Panc1 (cell line): ENCODE data around the gene ZFYVE27. TPM values are rescaled to one million over a fixed set of nuclear protein-coding genes. Genes with fewer than 3 reads are reported as not detected.

Experiments
- ATAC-seq: fragments of 200-7000 bp; cut with Tn5 transposase; 2 replicates; pipeline ENCODE4 v1.9.1; 2020; ENCODE audit warnings: mild to moderate bottlenecking, moderate library complexity
- BruUV-seq: library from RNA; stranded (reverse); fragments of 400-500 nt; replicated peaks from 2 replicates; lab custom pipeline; 2021; lab: Mats Ljungman, UMichigan
- CTCF ChIA-PET: fragments of 300-600 bp; sonication (Branson Sonifier 250); formaldehyde crosslinking; loops from one replicate; lab custom pipeline; 2022; ENCODE audit warnings: antibody characterized with exemption; lab: Charles Lee
- POLR2A ChIA-PET: fragments of 300-600 bp; sonication (Branson Sonifier 250); formaldehyde crosslinking; loops from one replicate; lab custom pipeline; 2022; ENCODE audit warnings: antibody characterized with exemption; lab: Charles Lee
- DNase-seq: peaks from one replicate; pipeline ENCODE4 v3.0.0-alpha.2; 2010; ENCODE audit warnings: low read depth, low spot score
- H3K27ac ChIP-seq: 2 replicates; pipeline ENCODE4 v1.5.1; 2011; ENCODE audit warnings: mild to moderate bottlenecking, low read length, inconsistent platforms
- H3K27me3 ChIP-seq: fragments of 200-500 bp; sonication (Bioruptor generic); 2 replicates; pipeline ENCODE4 v1.6.0; 2014; ENCODE audit warnings: low read length, inconsistent platforms; ENCODE audit not compliant: control insufficient read depth, insufficient read depth
- H3K36me3 ChIP-seq: fragments of 200-500 bp; sonication (Bioruptor generic); 2 replicates; pipeline ENCODE4 v1.5.1; 2014; ENCODE audit warnings: inconsistent platforms, mild to moderate bottlenecking, low read length, moderate library complexity; ENCODE audit not compliant: control insufficient read depth, insufficient read depth
- H3K4me1 ChIP-seq: 2 replicates; pipeline ENCODE4 v1.5.1; 2011; ENCODE audit warnings: inconsistent platforms, mild to moderate bottlenecking, low read length, moderate library complexity; ENCODE audit not compliant: control insufficient read depth, insufficient read depth
- H3K4me3 ChIP-seq, 2 experiments: 2 replicates each; pipeline ENCODE4 v1.5.1; 2011 to 2012; ENCODE audit warnings: low read depth in 2 of 2, low read length in 2 of 2, mild to moderate bottlenecking in 2 of 2, inconsistent platforms in 1 of 2, moderate library complexity in 1 of 2
- H3K9me3 ChIP-seq: fragments of 200-500 bp; sonication (Bioruptor generic); 2 replicates; pipeline ENCODE4 v1.5.1; 2014; ENCODE audit warnings: low read depth, mild to moderate bottlenecking, inconsistent platforms, low read length, moderate library complexity; ENCODE audit not compliant: control insufficient read depth, insufficient read depth
- CTCF ChIP-seq: fragments of 450-650 bp; IDR thresholded peaks from 2 replicates; pipeline ENCODE4 v1.5.1; 2017; ENCODE audit warnings: mild to moderate bottlenecking
- POLR2AphosphoS5 ChIP-seq: IDR thresholded peaks from 2 replicates; pipeline ENCODE4 v1.6.1; 2012; ENCODE audit warnings: mild to moderate bottlenecking, low read depth, low read length, moderate library complexity
- REST ChIP-seq, 2 experiments: IDR thresholded peaks; 2 replicates each; pipeline ENCODE4 v1.6.1; 2011 to 2012; ENCODE audit warnings: low read depth in 2 of 2, control low read depth in 1 of 2, low read length in 1 of 2, mild to moderate bottlenecking in 1 of 2, moderate library complexity in 1 of 2; ENCODE audit not compliant: insufficient read depth in 1 of 2
- SIN3A ChIP-seq: IDR thresholded peaks from 2 replicates; pipeline ENCODE4 v1.6.1; 2012; ENCODE audit warnings: low read depth, mild to moderate bottlenecking, low read length, moderate library complexity, borderline replicate concordance; ENCODE audit not compliant: insufficient read depth
- TCF7L2 ChIP-seq: IDR thresholded peaks from 2 replicates; pipeline ENCODE4 v1.6.1; 2011; ENCODE audit warnings: mild to moderate bottlenecking, low read depth, low read length, inconsistent platforms
- in situ Hi-C: cut with HindIII; loops from 2 replicates; pipeline ENCODE4 v1.10.0; 2016; ENCODE audit warnings: low sequenced_read_pairs, low pct_unique_long_range_greater_than_20kb
- intact Hi-C: fragments of 100-400 bp; cut with micrococcal nuclease; formaldehyde crosslinking; loops from one replicate; pipeline ENCODE4 v1.10.0; 2022; ENCODE audit not compliant: unreplicated experiment
- total RNA-seq: library from RNA; stranded (reverse); gene quantifications from one replicate; pipeline ENCODE4 v1.2.1, GENCODE V29; 2021; ENCODE audit not compliant: unreplicated experiment

ZFYVE27 gene
- total RNA-seq, 1 experiment from 2014 or later: 37.9 TPM

GRCh38 chr10:97789770-97790397 is 53.0 kb downstream of the ZFYVE27 start:
- ChIA-PET CTCF (interaction anchor here (0.6 to 0.9 kb wide), 2 partner anchors 99 to 252 kb away, joined by 3 to 4 read pairs; no protein-coding TSS in a partner anchor), POLR2A (no interaction called here)

More at GRCh38 chr10:97789770-97790397, 53.0 kb downstream of the ZFYVE27 start:
- no peak overlapping the region for H3K4me3 ChIP-seq
- H3K4me1 ChIP-seq: no peaks in the 10 kb centered on the region
- no peaks in the 10 kb centered on the region for H3K9me3 ChIP-seq
- no peak for ATAC-seq
- in situ Hi-C loops: no loop called here
- H3K27me3 ChIP-seq: no peaks in the 10 kb centered on the region
- no peak overlapping the region for H3K27ac ChIP-seq
- no TSS peak for BruUV-seq
- intact Hi-C loops: loop anchor here (10.0 kb wide), 1 partner anchor 255 kb away; no protein-coding TSS in a partner anchor
- no peak for DNase-seq
- no peaks in the 10 kb centered on the region for H3K36me3 ChIP-seq
- TF ChIP-seq CTCF (no peak), POLR2AphosphoS5 (no peak), REST (IDR thresholded peaks at IDR 0.05; ENCODE audit: insufficient read depth in 1 of 2, low read depth in 2 of 2, low read length in 1 of 2) (no peak), SIN3A (no peak), TCF7L2 (no peak)
